IPS-18c (cell line): ENCODE data around the gene ABCA2.

ENCODE experiments used
- H3K4me3 ChIP-seq: 2 replicates; pipeline ENCODE4 v1.7.0; 2013; ENCODE audit warnings: low read depth, mild to moderate bottlenecking, low read length, moderate library complexity; ENCODE audit not compliant: insufficient read depth
- H3K9me3 ChIP-seq: one replicate; pipeline ENCODE4 v1.6.1; 2013; ENCODE audit warnings: mild to moderate bottlenecking, low read length, moderate library complexity; ENCODE audit not compliant: control insufficient read depth, insufficient read depth

Gene ABCA2

DNA sequence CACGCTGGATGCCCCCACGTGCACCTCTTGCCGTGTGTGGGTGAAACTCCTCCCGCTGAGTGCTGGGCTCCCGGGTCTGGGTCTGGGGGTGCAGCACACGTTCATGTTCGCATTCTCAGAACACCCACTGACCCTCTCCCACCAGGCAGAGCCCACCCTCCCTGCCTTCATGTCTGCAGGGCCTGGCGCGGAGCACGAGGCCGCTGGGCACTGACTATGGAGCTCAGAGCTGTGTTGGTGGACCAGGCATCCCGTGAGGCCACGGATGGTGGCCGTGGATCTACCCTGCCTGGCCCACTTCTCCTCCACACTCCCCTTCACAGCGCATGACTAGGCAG, 67.1 kb downstream of the ABCA2 start:
- Histone ChIP-seq H3K4me3 (no peak overlapping the region), H3K9me3 (no peaks in the 10 kb centered on the region)

DNA sequence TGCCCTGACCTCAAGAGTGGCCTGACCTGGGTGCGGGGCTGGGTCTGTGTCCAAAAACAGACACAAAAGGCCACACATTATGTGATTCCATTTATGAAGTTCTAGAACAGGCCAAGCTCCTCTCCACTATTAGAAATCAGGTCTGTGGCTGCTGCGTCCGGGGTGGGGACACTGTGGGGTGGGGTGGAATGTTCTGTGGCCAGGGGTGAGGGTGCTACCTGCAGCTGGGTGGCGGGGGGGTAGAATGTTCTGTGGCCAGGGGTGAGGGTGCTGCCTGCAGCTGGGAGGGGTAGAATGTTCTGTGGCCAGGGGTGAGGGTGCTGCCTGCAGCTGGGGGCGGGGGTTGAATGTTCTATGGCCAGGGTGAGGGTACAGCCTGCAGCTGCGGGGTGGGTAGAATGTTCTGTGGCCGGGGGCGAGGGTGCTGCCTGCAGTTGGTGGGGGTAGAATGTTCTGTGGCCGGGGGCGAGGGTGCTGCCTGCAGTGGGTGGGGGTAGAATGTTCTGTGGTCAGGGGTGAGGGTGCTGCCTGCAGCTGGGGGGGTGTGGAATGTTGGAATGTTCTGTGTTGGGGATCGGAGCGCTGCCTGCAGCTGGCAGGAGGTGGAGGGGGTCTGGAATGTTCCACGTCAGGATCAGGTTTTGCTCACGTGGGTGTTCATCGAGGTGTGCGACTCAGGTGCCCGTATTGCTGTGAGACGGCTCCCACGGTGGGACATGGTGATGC, 67.7 kb downstream of the ABCA2 start:
- H3K4me3 ChIP-seq = no peak overlapping the region
- no peaks in the 10 kb centered on the region for H3K9me3 ChIP-seq

DNA sequence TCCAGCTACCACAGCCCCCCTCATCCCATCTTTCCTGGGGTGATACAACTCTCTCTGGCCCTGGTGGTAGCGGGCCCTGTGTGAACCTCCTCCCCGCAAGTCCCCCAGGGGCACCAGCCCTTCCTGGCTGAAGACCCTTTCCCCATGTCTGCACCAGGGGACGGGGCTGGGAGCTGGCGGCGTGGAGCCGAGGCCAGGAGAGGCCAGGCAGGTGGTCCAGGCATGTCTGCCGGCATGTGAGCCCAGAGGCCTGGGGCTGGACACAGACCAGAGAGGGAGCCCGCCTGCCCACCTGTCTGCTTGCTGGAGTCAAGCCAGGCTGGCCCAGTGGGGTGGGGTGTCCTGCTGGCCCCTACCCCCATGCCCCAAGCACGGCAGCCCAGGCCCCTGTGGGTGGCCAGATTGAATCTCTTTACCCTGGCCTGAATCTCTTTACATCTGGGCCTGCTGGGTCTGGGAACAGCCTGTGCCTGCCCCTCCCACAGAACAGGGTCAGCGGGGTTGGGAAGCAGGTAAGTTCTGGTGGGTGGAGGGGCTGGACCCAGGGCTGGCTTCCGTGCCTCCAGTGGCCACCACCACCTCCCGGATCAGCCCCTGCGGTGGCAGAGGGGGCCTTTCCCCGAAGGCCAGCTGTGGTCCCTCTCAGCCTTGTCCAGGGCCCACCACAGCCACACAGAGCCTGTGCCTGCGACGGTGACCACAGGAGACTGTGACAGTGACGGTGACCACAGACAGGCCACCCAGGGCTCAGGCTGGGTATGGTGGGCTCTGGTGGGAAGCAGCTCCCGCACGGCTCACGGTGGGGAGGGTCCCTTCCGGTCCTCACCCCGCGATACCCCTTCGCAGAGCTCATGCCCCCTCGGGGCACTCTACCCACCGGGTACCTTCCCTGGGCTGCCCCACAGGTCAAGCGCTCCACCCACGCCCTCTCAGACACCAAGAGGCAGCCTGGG, 68.9 kb downstream of the ABCA2 start:
- Histone ChIP-seq H3K9me3 (no peaks in the 10 kb centered on the region), H3K4me3 (no peak overlapping the region)

DNA sequence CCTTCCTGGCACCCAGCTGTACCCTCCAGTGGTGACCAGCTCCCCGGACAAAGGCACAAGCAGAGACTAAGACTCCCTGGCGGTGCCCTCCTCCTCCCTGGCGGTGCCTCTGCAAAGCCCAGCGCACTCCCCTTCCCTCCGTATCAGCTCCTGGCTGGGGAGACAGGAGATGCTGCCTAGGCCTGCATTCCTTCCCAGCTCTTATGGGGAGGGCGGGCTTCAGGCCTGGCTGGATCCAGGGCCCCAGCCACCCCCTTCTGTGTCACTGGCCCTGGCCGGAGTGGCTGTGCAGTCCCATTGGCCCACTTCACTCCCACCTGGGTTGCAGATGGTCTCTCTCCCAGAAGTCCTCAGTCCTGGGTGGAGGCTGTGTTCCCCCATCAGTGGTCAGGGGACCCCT, 69.6 kb downstream of the ABCA2 start:
- Histone ChIP-seq H3K4me3 (no peak overlapping the region), H3K9me3 (no peaks in the 10 kb centered on the region)

DNA sequence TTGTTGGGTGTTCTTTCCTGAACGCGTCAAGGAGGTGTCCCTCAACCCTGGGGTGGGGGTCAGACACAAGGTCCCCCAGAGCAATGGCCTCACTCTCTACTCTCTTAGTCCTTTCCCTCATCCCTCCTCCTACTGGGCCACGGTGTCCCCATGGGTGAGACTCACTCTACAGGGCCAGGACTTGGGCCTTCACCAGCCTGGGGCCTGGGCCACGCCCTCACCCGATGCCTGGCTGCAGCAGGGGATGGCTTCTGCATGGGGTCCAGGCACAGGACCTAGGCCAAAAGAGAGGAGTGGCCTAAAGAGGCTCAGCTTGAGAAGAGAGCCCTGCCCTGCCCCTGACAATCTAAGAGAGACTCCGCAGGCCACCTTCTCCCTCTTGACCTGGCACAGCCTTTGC, 70.1 kb downstream of the ABCA2 start:
- H3K9me3 ChIP-seq = no peaks in the 10 kb centered on the region
- H3K4me3 ChIP-seq = no peak overlapping the region

DNA sequence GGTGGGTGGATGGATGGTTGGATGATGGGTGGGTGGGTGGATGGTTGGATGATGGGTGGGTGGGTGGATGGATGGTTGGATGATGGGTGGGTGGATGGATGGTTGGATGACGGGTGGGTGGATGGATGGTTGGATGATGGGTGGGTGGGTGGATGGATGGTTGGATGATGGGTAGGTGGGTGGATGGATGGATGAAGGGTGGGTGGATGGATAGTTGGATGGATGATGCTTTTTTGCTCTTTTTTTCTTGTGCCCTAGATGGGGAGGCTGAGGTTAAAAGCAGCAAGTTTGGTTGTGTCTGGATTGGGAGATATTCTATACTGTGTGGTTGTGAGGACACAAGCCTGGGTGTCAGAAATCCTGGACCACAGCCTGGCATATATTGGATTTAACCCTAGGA, 70.6 kb downstream of the ABCA2 start:
- Histone ChIP-seq H3K9me3 (no peaks in the 10 kb centered on the region), H3K4me3 (no peak overlapping the region)
